ENCODE measurements around the gene TMTC2. TPM values are rescaled to one million over a fixed set of nuclear protein-coding genes. Genes with fewer than 3 reads are reported as not detected.
"Not testable (repeated sequence)": the region's sequence is repeated elsewhere in the genome, so short reads cannot be mapped to it uniquely, and the experiment has no call there.

Gene TMTC2
- total RNA-seq, 4 donors from 2014 or later = 19.5 to 35.8 (median 22.9) TPM

DNA sequence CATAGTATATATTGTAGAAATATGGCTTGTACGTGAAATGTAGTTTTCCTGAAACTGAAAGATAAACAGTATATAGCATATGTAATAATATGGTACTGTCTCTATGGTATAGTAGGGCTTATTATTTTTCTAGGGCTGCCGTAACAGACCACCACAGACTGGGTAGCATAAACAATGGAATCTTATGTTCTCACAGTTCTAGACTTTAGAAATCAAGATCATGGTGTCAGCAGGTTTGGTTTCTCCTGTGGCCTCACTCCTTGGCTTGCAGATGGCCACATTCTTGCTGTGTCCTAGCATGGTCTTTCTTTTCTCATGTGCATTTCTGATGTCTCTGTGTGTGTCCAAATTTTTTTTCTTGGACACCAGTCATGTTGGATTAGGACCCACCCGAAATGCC is 155.8 kb downstream of the TMTC2 start:
- WGBS, 2 donors = 74 to 87% methylated on average over 3 of the region's 3 CpGs
- Histone ChIP-seq H3K36me3 (peaks cover 0 to 4% (median 0%) of the 10 kb centered on the region in 3 donors), H3K9me3 (no peaks in the 10 kb centered on the region), H3K27ac (no peak overlapping the region), H3K4me1 (peaks cover 0 to 14% (median 4%) of the 10 kb centered on the region in 4 donors), H3K27me3 (no peaks in the 10 kb centered on the region), H3K4me3 (no peak overlapping the region)
- TF ChIP-seq, protein P1, sequence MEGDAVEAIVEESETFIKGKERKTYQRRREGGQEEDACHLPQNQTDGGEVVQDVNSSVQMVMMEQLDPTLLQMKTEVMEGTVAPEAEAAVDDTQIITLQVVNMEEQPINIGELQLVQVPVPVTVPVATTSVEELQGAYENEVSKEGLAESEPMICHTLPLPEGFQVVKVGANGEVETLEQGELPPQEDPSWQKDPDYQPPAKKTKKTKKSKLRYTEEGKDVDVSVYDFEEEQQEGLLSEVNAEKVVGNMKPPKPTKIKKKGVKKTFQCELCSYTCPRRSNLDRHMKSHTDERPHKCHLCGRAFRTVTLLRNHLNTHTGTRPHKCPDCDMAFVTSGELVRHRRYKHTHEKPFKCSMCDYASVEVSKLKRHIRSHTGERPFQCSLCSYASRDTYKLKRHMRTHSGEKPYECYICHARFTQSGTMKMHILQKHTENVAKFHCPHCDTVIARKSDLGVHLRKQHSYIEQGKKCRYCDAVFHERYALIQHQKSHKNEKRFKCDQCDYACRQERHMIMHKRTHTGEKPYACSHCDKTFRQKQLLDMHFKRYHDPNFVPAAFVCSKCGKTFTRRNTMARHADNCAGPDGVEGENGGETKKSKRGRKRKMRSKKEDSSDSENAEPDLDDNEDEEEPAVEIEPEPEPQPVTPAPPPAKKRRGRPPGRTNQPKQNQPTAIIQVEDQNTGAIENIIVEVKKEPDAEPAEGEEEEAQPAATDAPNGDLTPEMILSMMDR (IDR thresholded peaks at IDR 0.05) = no peak
- TF ChIP-seq POLR2A (IDR thresholded peaks at IDR 0.05) (no peak), EP300 (IDR thresholded peaks at IDR 0.05) (no peak)
- no peak for DNase-seq (ENCODE audit: low spot score in 2 of 2)

DNA sequence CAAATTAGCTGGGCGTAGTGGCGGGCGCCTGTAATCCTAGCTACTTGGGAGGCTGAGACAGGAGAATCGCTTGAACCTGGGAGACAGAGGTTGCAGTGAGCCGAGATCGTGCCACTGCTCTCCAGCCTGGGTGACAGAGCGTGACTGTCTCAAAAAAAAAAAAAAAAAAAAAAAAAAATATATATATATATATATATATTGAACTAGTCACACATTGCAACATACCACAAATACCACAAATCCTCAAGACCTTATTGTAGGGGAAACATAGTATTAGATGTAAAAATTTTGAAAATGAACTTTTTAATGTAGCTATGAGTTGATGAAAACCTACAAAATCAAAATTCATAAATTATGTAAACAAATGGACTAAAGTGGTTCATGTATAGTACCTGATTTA is 158.4 kb downstream of the TMTC2 start:
- not testable (repeated sequence) for H3K4me1 ChIP-seq; H3K27me3 ChIP-seq; H3K4me3 ChIP-seq; H3K27ac ChIP-seq; H3K36me3 ChIP-seq; H3K9me3 ChIP-seq; DNase-seq (ENCODE audit: low spot score in 2 of 2)
- WGBS, 2 donors = 90 to 95% methylated on average over 7 of the region's 7 CpGs

DNA sequence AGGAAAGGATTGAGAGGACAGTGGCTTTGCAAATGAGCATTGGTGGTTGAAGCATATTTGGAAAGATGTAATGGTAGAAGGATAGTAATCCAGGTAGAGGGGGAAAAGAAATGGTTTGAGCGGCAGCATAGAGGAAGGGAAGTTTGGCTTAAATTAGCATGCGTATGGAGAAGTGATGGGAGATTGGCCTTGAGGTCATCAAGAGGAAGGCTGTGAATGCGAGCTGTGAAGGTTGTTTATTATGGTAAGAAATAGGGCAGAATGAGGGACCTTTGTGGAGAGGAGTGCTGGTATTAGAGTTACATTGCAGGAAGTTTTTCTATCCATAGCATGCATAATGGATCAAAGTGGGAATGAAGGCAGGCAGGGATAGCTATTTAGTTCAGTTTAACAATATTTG is 162.1 kb downstream of the TMTC2 start:
- TF ChIP-seq POLR2A (IDR thresholded peaks at IDR 0.05) = no peak
- no peak for TF ChIP-seq EP300 (IDR thresholded peaks at IDR 0.05)
- TF ChIP-seq, protein P1 (IDR thresholded peaks at IDR 0.05) = no peak
- WGBS, 2 donors = 89 to 92% methylated on average over 3 of the region's 3 CpGs
- no peaks in the 10 kb centered on the region for H3K4me1 ChIP-seq
- H3K27ac ChIP-seq = no peak overlapping the region
- H3K4me3 ChIP-seq = no peak overlapping the region
- H3K27me3 ChIP-seq = no peaks in the 10 kb centered on the region
- DNase-seq (ENCODE audit: low spot score in 2 of 2) = no peak
- no peaks in the 10 kb centered on the region for H3K9me3 ChIP-seq
- peaks cover 0 to 4% (median 0%) of the 10 kb centered on the region in 3 donors for H3K36me3 ChIP-seq

DNA sequence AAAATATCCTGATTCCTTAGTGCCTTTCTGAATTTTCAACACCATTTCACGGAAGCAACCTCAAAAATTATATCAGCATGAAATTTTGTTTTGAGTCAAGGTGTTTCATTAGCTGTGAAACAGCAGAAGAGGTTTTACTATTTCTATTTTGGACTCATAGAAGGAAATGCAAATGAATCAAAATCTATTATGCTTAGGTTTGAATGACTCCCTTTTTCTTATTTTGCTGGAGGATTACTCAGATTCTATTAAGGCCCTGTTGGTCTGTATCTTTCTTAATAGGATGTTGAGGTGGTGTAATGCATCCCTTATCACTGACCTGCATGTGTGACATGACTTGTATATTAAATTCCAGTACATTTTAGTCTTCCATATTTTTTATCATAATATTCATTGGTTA is 165.8 kb downstream of the TMTC2 start:
- TF ChIP-seq, protein P1 (IDR thresholded peaks at IDR 0.05) = no peak
- no peak for TF ChIP-seq POLR2A (IDR thresholded peaks at IDR 0.05)
- no peak for TF ChIP-seq EP300 (IDR thresholded peaks at IDR 0.05)
- Histone ChIP-seq H3K27ac (no peak overlapping the region), H3K9me3 (no peaks in the 10 kb centered on the region), H3K27me3 (no peaks in the 10 kb centered on the region), H3K4me3 (no peak overlapping the region), H3K4me1 (no peaks in the 10 kb centered on the region), H3K36me3 (peaks cover 0 to 4% (median 0%) of the 10 kb centered on the region in 3 donors)
- 92 to 93% methylated on average over 1 of the region's 1 CpG for WGBS, 2 donors
- no peak for DNase-seq (ENCODE audit: low spot score in 2 of 2)

DNA sequence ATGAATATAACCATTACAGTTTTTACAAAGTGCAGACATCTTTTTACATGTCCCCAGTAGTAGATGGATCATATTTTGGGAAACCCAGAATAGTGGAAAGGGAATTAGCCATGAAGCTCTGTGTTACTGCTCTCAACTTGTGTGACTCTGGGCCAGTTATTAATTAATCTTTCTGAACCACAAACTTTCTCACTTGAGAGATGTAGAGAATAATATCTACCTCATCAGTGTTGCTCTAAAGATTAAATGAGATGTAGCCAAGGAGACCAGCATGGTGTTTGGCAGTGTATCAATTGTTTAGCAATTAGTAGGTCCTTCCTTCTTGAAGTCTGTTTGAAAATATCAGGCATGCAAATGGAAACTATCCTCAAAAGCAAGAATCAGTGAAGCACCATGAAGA is 169.2 kb downstream of the TMTC2 start:
- H3K36me3 ChIP-seq = peaks cover 0 to 4% (median 0%) of the 10 kb centered on the region in 3 donors
- no peak overlapping the region for H3K4me3 ChIP-seq
- H3K9me3 ChIP-seq = no peaks in the 10 kb centered on the region
- no peaks in the 10 kb centered on the region for H3K4me1 ChIP-seq
- TF ChIP-seq POLR2A (IDR thresholded peaks at IDR 0.05) (no peak), EP300 (IDR thresholded peaks at IDR 0.05) (no peak)
- TF ChIP-seq, protein P1 (IDR thresholded peaks at IDR 0.05) = no peak
- DNase-seq (ENCODE audit: low spot score in 2 of 2) = no peak
- H3K27ac ChIP-seq = no peak overlapping the region
- no peaks in the 10 kb centered on the region for H3K27me3 ChIP-seq

DNA sequence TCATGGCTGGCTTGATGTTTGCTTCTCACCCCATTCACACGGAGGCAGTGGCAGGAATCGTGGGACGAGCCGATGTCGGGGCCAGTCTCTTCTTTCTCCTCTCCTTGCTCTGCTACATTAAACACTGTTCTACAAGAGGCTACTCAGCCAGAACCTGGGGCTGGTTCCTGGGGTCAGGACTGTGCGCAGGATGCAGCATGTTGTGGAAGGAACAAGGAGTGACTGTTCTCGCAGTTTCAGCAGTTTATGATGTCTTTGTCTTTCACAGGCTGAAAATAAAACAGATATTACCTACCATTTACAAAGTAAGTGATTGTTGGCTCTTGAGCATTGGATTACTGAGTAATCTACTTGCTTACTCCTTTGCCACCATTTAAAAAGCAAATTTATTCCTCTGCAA is 170.6 kb downstream of the TMTC2 start:
- H3K36me3 ChIP-seq = peaks cover 0 to 4% (median 0%) of the 10 kb centered on the region in 3 donors
- H3K27me3 ChIP-seq = no peaks in the 10 kb centered on the region
- no peak for DNase-seq (ENCODE audit: low spot score in 2 of 2)
- TF ChIP-seq POLR2A (IDR thresholded peaks at IDR 0.05) = no peak
- no peak for TF ChIP-seq EP300 (IDR thresholded peaks at IDR 0.05)
- TF ChIP-seq, protein P1 (IDR thresholded peaks at IDR 0.05) = no peak
- no peak overlapping the region for H3K27ac ChIP-seq
- no peaks in the 10 kb centered on the region for H3K4me1 ChIP-seq
- 72 to 79% methylated on average over 7 of the region's 7 CpGs for WGBS, 2 donors
- H3K4me3 ChIP-seq = no peak overlapping the region
- H3K9me3 ChIP-seq = no peaks in the 10 kb centered on the region

Measured in tibial nerve (tissue), 4 donors.